Smooth muscle cell (in vitro differentiated cells): Measurements from ENCODE around the gene DLX1. TPM values are rescaled to one million over a fixed set of nuclear protein-coding genes. Genes with fewer than 3 reads are reported as not detected.
A peak's percentile ranks its signal among the peaks of the same experiment; 100 is the strongest.

Experiments used
- DNase-seq: peaks from one replicate; lab custom pipeline; 2025; ENCODE audit not compliant: unreplicated experiment; lab: John Stamatoyannopoulos, UW
- H2AFZ ChIP-seq: fragments of 200-600 bp; sonication (generic); 2 replicates; pipeline ENCODE4 v1.6.0; 2016; ENCODE audit warnings: antibody characterized with exemption, low read depth, mild to moderate bottlenecking
- H3F3A ChIP-seq: fragments of 200-600 bp; sonication (generic); 2 replicates; pipeline ENCODE4 v1.6.0; 2017; ENCODE audit warnings: antibody characterized with exemption, low read depth
- H3K27ac ChIP-seq: fragments of 200-600 bp; sonication (generic); 2 replicates; pipeline ENCODE4 v1.5.1; 2016; ENCODE audit warnings: low read depth, mild to moderate bottlenecking
- H3K27me3 ChIP-seq: fragments of 200-600 bp; sonication (generic); 2 replicates; pipeline ENCODE4 v1.6.1; 2016; ENCODE audit warnings: low read depth, mild to moderate bottlenecking
- H3K36me3 ChIP-seq: fragments of 200-600 bp; sonication (generic); 2 replicates; pipeline ENCODE4 v1.5.1; 2016; ENCODE audit warnings: low read depth
- H3K4me1 ChIP-seq: fragments of 200-600 bp; sonication (generic); 2 replicates; pipeline ENCODE4 v1.5.1; 2016; ENCODE audit warnings: low read depth
- H3K4me2 ChIP-seq: fragments of 200-600 bp; sonication (generic); 2 replicates; pipeline ENCODE4 v1.6.0; 2016; ENCODE audit warnings: mild to moderate bottlenecking
- H3K4me3 ChIP-seq: fragments of 200-600 bp; sonication (generic); 2 replicates; pipeline ENCODE4 v1.5.1; 2016; ENCODE audit warnings: mild to moderate bottlenecking
- H3K79me2 ChIP-seq: fragments of 200-600 bp; sonication (generic); 2 replicates; pipeline ENCODE4 v1.6.0; 2016; ENCODE audit warnings: low read depth, mild to moderate bottlenecking
- H3K9ac ChIP-seq: fragments of 200-600 bp; sonication (generic); 2 replicates; pipeline ENCODE4 v1.6.0; 2016; ENCODE audit warnings: low read depth
- H3K9me3 ChIP-seq: fragments of 200-600 bp; sonication (generic); replicated peaks from 2 replicates; pipeline ENCODE4 v1.5.1; 2016; ENCODE audit warnings: low read depth
- H4K20me1 ChIP-seq: fragments of 200-600 bp; sonication (generic); 2 replicates; pipeline ENCODE4 v1.6.0; 2016; ENCODE audit warnings: low read depth
- CTCF ChIP-seq: fragments of 200-600 bp; sonication (generic); IDR thresholded peaks from 2 replicates; pipeline ENCODE4 v1.5.1; 2017; ENCODE audit warnings: borderline replicate concordance, mild to moderate bottlenecking, antibody characterized with exemption; ENCODE audit not compliant: insufficient read depth, poor library complexity, severe bottlenecking
- WGBS: methylation state at CpG from one replicate; pipeline ENCODE4 v1.1.7; 2016; ENCODE audit warnings: low lambda C conversion rate; 5-methylcytosine and 5-hydroxymethylcytosine counted together
- polyA plus RNA-seq: library from polyadenylated mRNA; unstranded; fragments of >200 nt; fragmentation: Nextera tagmentation; extraction: Ambion mirVana; gene quantifications from 2 replicates; pipeline ENCODE4 v1.2.1, GENCODE V29; 2016
- total RNA-seq: library from RNA; depleted of rRNA; stranded (reverse); fragments of >200 nt; gene quantifications from 2 replicates; pipeline ENCODE4 v1.2.3, GENCODE V29; 2014

The DLX1 gene
- total and polyA plus RNA-seq, 2 experiments from 2014 or later: 3.3 to 3.5 TPM

DNA sequence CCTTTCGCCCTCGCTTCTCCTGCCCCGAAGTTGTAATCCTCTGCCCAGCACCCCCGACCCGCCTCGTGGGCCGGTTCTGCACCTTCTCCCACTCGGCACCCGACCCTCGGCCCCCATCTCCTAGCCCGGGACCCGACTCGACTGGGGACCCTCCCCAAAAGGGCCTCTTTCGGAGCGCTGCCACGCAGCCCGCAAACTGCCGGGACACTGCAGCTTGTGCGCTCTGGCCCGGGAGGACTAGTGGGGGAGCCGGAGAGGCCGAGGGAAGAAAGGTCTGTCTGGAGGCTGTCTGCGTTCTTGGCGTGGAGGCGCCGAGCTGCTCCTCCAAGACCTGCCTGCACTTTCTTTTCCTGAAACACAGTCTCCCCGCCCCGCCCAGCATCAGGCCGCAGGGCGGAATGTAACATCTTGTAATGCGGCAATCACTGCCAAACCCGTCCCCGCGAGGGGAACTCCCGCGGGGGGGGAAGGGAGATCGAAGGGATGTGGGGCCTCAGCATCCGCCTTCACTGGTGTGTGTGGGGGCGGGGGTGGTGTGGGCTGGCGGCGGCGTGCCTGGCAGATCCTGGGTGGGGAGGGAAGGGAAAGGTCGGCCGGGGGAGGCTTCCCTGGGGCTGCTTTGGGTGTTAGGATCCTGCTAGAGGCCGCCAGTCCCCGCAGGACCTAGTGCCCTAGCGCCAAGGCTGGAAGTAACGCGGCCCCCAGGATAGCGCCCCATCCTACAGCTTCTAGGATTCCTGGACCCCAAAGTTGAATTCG lies 10.0 kb downstream of the DLX1 start:
- 1% methylated on average over 42 of the region's 51 CpGs for WGBS
- H3K4me1 ChIP-seq: peaks cover 53% of the 10 kb centered on the region
- no peaks in the 10 kb centered on the region for H3K36me3 ChIP-seq
- no peaks in the 10 kb centered on the region for H3K9me3 ChIP-seq
- H4K20me1 ChIP-seq: no peaks in the 10 kb centered on the region
- peak overlapping the region; percentile 97 for H3K4me2 ChIP-seq
- no peak for TF ChIP-seq CTCF
- H3K27me3 ChIP-seq: peaks cover 64% of the 10 kb centered on the region
- peaks cover 5% of the 10 kb centered on the region for H3K79me2 ChIP-seq
- H3K9ac ChIP-seq: peak overlapping the region; percentile 81
- peak overlapping the region; percentile 89 for H3K27ac ChIP-seq
- H3K4me3 ChIP-seq: peak overlapping the region; percentile 62
- peaks cover 17% of the 10 kb centered on the region for H3F3A ChIP-seq
- peak overlapping the region; percentile 83 for H2AFZ ChIP-seq
- DNase-seq: peak; percentile 33

GRCh38 chr2:172095905-172096625 lies 10.8 kb downstream of the DLX1 start:
- Histone ChIP-seq H3K27ac (peak overlapping the region; percentile 89), H3K27me3 (peaks cover 64% of the 10 kb centered on the region), H3K9ac (peak overlapping the region; percentile 81), H3K36me3 (no peaks in the 10 kb centered on the region), H3K9me3 (no peaks in the 10 kb centered on the region), H3K4me2 (peak overlapping the region; percentile 97), H2AFZ (peak overlapping the region; percentile 57), H3K4me1 (peaks cover 60% of the 10 kb centered on the region), H3K4me3 (peak overlapping the region; percentile 62), H4K20me1 (peaks cover 4% of the 10 kb centered on the region), H3F3A (peaks cover 17% of the 10 kb centered on the region), H3K79me2 (peaks cover 5% of the 10 kb centered on the region)
- no peak for DNase-seq
- TF ChIP-seq CTCF: peak; percentile 19
- WGBS: 1% methylated on average over 35 of the region's 40 CpGs

DNA sequence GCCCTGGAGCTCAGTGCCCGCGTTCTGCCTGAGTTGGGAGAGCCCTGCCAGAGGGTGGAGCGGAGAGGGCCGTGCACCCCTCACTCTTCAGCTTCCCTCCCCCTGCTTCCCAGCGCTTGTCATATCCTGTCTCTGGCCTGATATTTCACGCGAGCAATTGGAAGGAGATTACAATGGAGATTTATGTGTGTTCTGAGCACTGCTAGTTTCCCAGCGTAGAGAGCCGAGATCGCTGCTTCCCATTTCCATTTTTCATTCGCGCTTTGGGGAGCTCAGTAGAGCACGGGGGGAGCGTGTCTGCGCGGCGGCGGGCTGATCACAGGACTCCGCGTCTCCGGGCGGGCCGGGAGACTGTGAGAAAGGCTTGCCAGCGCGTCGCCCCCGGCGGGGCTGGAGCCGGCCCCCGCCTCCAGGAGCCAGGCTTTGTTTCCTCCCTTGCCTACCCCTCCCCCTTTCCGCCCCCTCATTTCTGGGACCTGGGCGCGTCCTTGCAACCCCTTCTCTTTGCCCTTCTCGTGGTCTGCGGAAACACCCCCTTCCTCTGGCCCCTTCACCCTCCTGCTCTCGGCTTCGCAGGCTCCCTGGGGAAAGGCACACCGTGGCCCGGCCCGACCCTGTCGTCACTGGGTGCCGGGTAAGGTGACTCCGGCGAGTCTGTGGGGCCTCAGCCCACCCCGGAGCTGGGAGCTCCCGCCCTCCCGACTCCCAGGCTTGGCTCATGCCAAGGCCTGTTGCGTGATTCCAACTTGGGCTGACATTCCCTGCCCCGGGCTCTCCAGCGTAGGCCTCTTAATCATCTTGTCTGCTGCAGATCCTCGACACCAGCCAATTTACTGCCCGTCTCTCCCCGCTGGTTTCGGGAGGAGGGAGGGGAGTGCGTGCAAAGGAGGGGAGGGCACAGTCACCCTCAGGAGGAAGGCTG lies 11.6 kb downstream of the DLX1 start:
- H3K36me3 ChIP-seq: no peaks in the 10 kb centered on the region
- H3K27ac ChIP-seq: peak overlapping the region; percentile 89
- H3K27me3 ChIP-seq: peaks cover 64% of the 10 kb centered on the region
- peaks cover 5% of the 10 kb centered on the region for H3K79me2 ChIP-seq
- peaks cover 17% of the 10 kb centered on the region for H3F3A ChIP-seq
- peaks cover 8% of the 10 kb centered on the region for H4K20me1 ChIP-seq
- H3K9ac ChIP-seq: peak overlapping the region; percentile 81
- H3K4me3 ChIP-seq: peak overlapping the region; percentile 62
- peak overlapping the region; percentile 57 for H2AFZ ChIP-seq
- TF ChIP-seq CTCF: no peak
- DNase-seq: peak; percentile 38
- H3K4me2 ChIP-seq: peak overlapping the region; percentile 97
- no peaks in the 10 kb centered on the region for H3K9me3 ChIP-seq
- 2% methylated on average over 42 of the region's 55 CpGs for WGBS
- H3K4me1 ChIP-seq: peaks cover 66% of the 10 kb centered on the region
